Measurements from ENCODE around the gene PRKCE. TPM values are rescaled to one million over a fixed set of nuclear protein-coding genes. Genes with fewer than 3 reads are reported as not detected.

Gene PRKCE
- total RNA-seq, 1 experiment from 2014 or later, result 14.0 TPM

DNA sequence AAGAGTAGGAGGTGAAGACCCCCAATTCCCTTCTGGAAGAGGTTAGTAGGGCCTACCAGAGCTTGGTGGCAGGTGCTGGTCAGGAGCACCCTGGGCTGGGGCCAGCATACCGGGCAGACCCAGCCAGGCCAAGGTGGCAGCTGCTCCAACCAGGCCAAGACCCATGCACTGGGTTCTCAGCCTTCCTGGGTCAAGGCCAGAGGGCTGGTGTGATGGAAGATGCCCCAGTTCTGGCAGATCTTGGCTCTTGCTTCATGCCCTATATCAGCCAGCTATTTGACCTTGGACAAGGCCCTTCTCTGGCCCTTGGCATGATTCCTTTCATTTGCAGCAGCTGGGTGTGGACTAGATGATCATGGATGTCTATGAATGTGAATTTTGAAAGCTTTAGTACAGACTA lies 57.7 kb downstream of the PRKCE start:
- no peak for ATAC-seq

DNA sequence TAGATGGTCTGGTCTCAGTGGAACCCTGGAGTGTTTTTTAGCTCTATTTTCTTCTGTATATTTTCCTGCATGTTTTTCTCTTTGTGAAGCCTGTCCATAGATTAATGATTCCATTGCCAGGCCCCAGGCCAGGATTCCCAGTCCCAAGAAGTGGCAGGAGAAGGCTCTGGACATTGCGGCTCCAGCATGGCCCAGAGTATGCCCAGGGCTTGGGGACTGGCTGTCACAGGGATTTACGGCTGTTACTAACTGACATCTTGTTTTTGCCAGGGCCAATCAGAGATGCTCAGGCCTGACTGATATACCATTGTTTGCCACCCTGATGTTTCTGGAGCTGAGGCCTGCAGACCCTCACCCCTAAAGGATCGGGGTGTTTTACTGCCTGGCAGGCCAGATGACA lies 59.0 kb downstream of the PRKCE start:
- POLR2A ChIA-PET, result no interaction called here
- Histone ChIP-seq H3K27me3 (ENCODE audit: control insufficient read depth, insufficient read depth, low read length) (no peaks in the 10 kb centered on the region), H3K4me3 (ENCODE audit: low read depth in 2 of 2, low read length in 2 of 2) (no peak overlapping the region), H3K4me1 (ENCODE audit: control insufficient read depth, insufficient read depth, low read length) (no peaks in the 10 kb centered on the region), H3K36me3 (ENCODE audit: control insufficient read depth, insufficient read depth, low read length) (no peaks in the 10 kb centered on the region), H3K9me3 (ENCODE audit: control insufficient read depth, insufficient read depth, low read depth, low read length) (no peaks in the 10 kb centered on the region), H3K27ac (ENCODE audit: low read length) (no peak overlapping the region)
- BruUV-seq (replicated peaks), result no TSS peak
- in situ Hi-C loops (cut with HindIII; ENCODE audit: low pct_unique_long_range_greater_than_20kb, low sequenced_read_pairs), result no loop called here
- TF ChIP-seq, protein P1, sequence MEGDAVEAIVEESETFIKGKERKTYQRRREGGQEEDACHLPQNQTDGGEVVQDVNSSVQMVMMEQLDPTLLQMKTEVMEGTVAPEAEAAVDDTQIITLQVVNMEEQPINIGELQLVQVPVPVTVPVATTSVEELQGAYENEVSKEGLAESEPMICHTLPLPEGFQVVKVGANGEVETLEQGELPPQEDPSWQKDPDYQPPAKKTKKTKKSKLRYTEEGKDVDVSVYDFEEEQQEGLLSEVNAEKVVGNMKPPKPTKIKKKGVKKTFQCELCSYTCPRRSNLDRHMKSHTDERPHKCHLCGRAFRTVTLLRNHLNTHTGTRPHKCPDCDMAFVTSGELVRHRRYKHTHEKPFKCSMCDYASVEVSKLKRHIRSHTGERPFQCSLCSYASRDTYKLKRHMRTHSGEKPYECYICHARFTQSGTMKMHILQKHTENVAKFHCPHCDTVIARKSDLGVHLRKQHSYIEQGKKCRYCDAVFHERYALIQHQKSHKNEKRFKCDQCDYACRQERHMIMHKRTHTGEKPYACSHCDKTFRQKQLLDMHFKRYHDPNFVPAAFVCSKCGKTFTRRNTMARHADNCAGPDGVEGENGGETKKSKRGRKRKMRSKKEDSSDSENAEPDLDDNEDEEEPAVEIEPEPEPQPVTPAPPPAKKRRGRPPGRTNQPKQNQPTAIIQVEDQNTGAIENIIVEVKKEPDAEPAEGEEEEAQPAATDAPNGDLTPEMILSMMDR (IDR thresholded peaks at IDR 0.05), result no peak
- TF ChIP-seq, protein P2, sequence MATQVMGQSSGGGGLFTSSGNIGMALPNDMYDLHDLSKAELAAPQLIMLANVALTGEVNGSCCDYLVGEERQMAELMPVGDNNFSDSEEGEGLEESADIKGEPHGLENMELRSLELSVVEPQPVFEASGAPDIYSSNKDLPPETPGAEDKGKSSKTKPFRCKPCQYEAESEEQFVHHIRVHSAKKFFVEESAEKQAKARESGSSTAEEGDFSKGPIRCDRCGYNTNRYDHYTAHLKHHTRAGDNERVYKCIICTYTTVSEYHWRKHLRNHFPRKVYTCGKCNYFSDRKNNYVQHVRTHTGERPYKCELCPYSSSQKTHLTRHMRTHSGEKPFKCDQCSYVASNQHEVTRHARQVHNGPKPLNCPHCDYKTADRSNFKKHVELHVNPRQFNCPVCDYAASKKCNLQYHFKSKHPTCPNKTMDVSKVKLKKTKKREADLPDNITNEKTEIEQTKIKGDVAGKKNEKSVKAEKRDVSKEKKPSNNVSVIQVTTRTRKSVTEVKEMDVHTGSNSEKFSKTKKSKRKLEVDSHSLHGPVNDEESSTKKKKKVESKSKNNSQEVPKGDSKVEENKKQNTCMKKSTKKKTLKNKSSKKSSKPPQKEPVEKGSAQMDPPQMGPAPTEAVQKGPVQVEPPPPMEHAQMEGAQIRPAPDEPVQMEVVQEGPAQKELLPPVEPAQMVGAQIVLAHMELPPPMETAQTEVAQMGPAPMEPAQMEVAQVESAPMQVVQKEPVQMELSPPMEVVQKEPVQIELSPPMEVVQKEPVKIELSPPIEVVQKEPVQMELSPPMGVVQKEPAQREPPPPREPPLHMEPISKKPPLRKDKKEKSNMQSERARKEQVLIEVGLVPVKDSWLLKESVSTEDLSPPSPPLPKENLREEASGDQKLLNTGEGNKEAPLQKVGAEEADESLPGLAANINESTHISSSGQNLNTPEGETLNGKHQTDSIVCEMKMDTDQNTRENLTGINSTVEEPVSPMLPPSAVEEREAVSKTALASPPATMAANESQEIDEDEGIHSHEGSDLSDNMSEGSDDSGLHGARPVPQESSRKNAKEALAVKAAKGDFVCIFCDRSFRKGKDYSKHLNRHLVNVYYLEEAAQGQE (IDR thresholded peaks at IDR 0.05; ENCODE audit: insufficient read depth in 1 of 2, low read depth in 2 of 2, low read length in 1 of 2), result no peak
- TF ChIP-seq POLR2AphosphoS5 (IDR thresholded peaks at IDR 0.05; ENCODE audit: low read depth, low read length), result no peak
- no peak for TF ChIP-seq SIN3A (IDR thresholded peaks at IDR 0.05; ENCODE audit: borderline replicate concordance, insufficient read depth, low read depth, low read length)
- TF ChIP-seq TCF7L2 (IDR thresholded peaks at IDR 0.05; ENCODE audit: low read depth, low read length), result no peak
- CTCF ChIA-PET, result no interaction called here
- intact Hi-C loops (cut with micrococcal nuclease; ENCODE audit: unreplicated experiment), result no loop called here
- DNase-seq (ENCODE audit: low read depth, low spot score) (no peak), ATAC-seq (peak; percentile 21; the same call in 1 of the 2 replicates)

More for the DNA sequence above, 57.7 kb downstream of the PRKCE start:
- in situ Hi-C loops (cut with HindIII; ENCODE audit: low pct_unique_long_range_greater_than_20kb, low sequenced_read_pairs) (no loop called here), intact Hi-C loops (cut with micrococcal nuclease; ENCODE audit: unreplicated experiment) (no loop called here)
- TF ChIP-seq, protein P2 (IDR thresholded peaks at IDR 0.05; ENCODE audit: insufficient read depth in 1 of 2, low read depth in 2 of 2, low read length in 1 of 2), result no peak
- TF ChIP-seq TCF7L2 (IDR thresholded peaks at IDR 0.05; ENCODE audit: low read depth, low read length) (no peak), POLR2AphosphoS5 (IDR thresholded peaks at IDR 0.05; ENCODE audit: low read depth, low read length) (no peak), SIN3A (IDR thresholded peaks at IDR 0.05; ENCODE audit: borderline replicate concordance, insufficient read depth, low read depth, low read length) (no peak)
- TF ChIP-seq, protein P1 (IDR thresholded peaks at IDR 0.05), result no peak
- no peaks in the 10 kb centered on the region for H3K9me3 ChIP-seq (ENCODE audit: control insufficient read depth, insufficient read depth, low read depth, low read length)
- BruUV-seq (replicated peaks), result no TSS peak
- no peak for DNase-seq (ENCODE audit: low read depth, low spot score)
- H3K4me1 ChIP-seq (ENCODE audit: control insufficient read depth, insufficient read depth, low read length), result no peaks in the 10 kb centered on the region
- H3K36me3 ChIP-seq (ENCODE audit: control insufficient read depth, insufficient read depth, low read length), result no peaks in the 10 kb centered on the region
- no peaks in the 10 kb centered on the region for H3K27me3 ChIP-seq (ENCODE audit: control insufficient read depth, insufficient read depth, low read length)
- POLR2A ChIA-PET, result no interaction called here
- CTCF ChIA-PET, result no interaction called here
- H3K4me3 ChIP-seq (ENCODE audit: low read depth in 2 of 2, low read length in 2 of 2), result no peak overlapping the region
- H3K27ac ChIP-seq (ENCODE audit: low read length), result no peak overlapping the region
